GM18909 (cell line): ENCODE measurements around the gene DPH1.

Source experiments
- ATAC-seq: cut with Tn5 transposase; IDR thresholded peaks from one replicate; pipeline ENCODE4 v1.9.1; 2021; ENCODE audit warnings: mild to moderate bottlenecking; ENCODE audit not compliant: unreplicated experiment, poor library complexity

DPH1 gene

DNA sequence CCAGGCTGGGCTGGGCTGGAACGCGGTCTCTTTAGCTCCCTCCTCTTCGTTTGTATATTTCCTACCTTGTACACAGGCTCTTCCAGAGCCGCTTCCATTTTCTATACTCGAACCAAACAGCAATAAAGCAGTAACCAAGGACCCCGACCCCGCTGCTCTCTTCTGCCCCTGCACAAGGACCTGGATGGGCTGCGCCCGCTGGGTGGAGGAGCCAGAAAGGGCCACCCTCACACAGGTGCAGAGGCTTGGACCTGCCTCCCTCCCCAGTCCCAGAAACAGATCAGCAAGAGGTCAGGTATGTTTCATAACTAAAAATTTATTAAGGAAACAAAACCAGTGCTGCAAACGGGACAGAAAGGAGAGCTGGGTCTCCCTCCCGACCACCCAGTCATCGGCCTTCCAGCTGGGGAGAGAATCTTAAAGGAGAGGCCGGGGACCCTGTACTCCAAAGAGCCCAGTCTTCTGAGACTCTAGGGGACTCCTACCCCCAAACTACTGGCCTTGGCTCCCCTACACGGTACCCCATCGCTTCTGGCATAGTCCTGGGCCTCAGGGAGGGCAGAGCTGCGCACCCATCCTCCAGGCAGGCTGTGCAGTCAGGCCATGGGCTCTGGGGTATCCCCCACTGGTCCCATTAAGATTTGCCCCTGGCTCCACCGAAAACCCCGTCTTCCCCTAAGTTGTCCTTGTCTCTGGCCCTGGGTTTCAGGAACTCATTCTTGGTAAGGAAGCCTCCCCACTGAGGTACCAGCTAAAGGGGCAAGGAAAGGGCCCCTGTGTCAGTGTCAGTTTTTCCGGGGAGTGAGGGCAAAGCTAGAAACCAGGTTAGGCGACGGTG, 29.8 kb downstream of the DPH1 start:
- no peak for ATAC-seq

GRCh38 chr17:2060385-2060658, 30.4 kb downstream of the DPH1 start:
- no peak for ATAC-seq

GRCh38 chr17:2060681-2061440, 30.9 kb downstream of the DPH1 start:
- no peak for ATAC-seq

DNA sequence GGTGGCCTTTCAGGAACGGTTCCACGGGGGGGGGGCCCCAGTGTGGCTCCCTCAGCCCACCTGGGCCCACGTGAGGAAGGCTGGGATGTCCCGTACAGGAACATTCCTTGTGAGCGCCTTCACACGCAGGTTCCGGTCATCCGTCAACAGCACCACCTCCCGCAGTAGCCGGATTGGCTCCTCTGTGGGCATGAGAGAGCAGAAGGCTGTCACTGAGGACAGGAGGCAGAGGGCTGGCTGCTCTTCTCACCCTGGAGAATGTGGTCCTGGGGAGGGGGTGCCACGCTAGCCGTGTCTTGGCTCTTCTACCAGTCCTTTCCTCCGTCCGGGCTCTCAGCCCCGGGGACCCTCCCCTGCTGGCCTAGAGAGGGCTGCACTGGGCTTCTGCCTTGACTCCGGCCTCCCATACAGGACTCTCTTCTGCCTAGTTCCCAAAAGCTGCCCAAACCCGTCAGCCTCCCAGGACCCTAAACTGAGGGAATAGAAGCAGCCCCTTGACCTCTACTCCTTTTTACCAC, 31.5 kb downstream of the DPH1 start:
- ATAC-seq, result no peak

DNA sequence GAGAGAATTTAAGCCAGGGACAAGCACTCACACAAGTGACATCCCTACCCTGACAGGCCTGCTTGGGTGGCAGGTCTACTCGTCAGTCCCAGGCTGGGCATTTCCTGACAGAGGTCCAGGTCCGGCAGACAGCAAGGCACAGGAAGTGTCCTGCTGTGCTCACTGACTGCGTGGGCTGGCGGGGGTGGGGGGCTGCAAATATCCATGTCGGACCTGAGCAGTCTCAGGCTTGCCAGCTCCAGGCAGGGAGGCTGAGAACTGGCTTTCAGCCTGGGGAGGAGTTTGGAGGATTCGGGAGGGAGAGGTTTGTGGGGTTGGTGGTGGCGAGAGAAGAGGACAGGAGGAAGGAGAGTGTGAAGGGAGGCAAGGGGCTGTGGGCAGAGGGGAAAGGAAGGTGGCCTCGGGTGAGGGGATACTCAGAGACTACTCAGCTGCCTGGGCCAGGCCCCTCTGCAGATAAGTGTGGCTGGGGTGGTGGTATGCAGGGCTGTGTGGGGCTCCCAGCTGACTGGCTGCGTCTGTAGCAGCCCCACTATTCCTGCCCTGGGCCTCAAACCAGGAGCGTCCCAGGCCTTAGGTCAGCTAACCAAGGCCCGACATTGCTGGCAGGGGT, 32.7 kb downstream of the DPH1 start:
- ATAC-seq, result no peak

DNA sequence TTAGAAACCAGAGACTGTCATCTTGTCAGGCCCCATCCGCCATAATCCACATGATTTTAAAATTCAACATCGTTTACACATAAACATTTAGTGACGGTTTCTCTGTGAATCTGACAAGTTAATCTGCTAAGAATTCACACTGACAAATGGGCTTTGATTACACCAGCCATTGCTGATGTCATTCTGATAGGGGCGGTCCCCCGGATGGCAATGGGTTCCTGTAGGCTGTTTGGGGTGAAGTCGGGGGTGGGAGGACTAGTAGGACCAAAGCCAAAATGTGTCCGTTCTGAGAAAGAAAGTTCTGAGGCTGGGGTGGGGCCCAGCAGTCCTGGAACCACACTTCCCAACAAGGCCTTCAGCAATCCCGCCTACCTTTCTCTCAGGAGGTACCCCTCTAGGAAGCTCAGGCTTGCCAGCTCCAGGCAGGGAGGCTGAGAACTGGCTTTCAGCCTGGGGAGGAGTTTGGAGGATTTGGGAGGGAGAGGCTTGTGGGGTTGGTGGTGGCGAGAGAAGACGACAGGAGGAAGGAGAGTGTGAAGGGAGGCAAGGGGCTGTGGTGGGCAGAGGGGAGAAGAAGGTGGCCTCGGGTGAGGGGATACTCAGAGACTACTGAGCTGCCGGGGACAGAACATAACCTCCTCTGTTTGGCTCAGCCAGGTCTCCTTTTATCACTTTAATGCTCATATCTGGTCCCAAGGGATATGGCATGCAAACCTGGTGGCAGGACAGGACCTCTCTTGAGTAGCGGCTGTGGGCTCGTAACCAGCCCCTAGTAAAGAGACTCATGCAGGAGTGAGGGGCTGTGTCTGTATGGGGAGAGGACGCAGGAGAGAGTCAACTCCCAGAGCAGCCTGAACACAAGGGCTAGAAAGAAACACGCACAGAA, 33.6 kb downstream of the DPH1 start:
- no peak for ATAC-seq

DNA sequence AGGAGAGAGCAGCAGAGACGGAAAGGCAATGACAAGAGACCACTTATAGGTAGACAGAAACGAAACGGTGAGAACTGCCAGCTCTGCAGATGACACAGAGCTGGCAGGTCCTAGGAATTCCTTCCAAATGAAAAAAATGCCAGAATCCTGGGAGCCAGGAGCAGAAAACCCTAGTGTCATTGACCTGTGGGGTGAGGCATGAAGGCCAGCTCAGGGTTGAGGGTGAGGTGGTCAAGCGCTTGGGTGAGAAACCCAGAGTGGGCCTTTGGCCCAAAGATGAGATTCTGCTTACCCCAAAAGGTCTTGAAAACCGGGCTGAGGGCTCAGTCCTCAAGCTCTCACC, 34.2 kb downstream of the DPH1 start:
- ATAC-seq, result no peak

DNA sequence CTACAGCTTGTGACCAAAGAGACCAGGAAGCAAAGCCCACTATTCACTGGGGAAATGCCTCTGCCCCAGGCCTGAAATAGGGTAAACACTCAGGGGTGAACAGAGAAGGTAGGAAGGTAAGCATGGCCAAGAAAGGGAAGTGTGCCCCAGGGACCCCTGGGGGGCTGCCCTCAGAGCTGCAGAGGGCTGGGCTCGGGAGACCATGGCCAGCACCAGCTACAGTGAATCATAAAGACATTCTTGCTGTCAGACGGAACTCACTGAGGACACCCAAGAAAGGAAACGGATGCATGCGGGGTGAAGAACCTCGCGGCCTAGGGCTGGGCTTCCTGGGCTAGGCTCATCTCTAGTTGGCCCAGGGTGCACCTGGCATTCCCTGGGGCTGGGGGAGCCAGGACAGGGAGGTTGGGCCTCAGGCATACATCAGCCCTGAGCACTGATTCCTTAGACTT, 34.6 kb downstream of the DPH1 start:
- ATAC-seq, result no peak

DNA sequence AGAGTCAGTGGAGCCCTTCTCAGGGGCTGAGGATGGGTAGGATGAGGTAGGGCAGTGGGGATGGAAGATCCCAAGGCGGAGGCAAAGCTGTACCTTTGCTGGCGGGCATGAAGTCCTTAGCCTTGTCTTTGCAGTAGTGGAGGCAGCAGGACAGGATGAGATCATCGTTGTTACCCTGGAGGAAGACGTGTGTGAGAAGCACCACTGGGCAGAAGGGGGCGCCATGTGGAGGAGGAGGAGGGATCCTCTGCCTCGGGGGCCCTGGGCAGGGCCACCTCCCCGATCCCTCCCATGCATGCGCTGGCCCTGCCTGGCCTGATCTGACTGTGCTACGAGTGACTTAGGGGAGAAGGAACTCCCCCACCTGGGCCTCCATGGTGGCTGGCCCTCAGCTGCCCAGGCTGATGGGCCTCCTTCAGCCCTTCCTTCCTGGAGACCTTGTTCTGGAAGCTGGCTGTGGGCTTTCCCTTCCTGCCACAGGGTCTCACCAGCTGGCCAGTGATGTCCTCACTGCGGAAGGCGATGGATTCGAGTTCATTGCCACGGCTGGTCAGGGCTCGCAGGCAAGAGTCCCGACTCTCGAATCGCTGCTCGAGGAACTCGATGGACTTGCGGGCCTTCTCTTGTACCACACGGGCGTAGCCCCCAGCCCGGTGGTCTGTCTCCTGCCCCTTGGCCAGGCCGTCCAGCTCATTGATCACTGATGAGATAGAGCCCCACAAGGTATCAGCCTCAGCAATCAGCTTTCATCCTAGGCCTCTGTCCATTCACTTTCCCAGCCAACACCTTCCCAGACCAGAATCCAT, 35.2 kb downstream of the DPH1 start:
- no peak for ATAC-seq

DNA sequence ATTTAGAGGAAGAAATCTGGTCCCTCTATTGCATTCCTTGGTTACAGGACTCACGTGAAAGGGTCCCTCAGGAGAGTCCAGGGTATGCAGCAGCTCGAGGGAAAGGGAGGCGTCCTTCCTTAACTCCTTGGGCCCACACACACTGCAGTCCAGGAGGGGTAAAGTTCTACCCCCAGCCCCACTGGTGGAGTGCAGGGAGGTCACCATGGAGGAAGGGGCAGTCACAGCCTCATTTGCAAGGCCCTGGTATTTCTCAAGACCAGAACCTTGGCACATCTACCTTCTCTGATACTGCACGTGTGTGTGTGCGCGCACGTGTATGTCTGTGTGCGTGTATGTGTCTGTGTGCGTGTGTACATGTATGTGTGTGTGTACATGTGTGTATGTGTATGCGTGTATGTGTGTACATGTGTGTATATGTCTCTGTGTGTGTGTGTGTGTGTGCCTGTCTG, 36.0 kb downstream of the DPH1 start:
- no peak for ATAC-seq

GRCh38 chr17:2067048-2067561, 37.2 kb downstream of the DPH1 start:
- ATAC-seq, result no peak

GRCh38 chr17:2067608-2068024, 37.7 kb downstream of the DPH1 start:
- no peak for ATAC-seq

GRCh38 chr17:2068031-2068518, 38.1 kb downstream of the DPH1 start:
- no peak for ATAC-seq

DNA sequence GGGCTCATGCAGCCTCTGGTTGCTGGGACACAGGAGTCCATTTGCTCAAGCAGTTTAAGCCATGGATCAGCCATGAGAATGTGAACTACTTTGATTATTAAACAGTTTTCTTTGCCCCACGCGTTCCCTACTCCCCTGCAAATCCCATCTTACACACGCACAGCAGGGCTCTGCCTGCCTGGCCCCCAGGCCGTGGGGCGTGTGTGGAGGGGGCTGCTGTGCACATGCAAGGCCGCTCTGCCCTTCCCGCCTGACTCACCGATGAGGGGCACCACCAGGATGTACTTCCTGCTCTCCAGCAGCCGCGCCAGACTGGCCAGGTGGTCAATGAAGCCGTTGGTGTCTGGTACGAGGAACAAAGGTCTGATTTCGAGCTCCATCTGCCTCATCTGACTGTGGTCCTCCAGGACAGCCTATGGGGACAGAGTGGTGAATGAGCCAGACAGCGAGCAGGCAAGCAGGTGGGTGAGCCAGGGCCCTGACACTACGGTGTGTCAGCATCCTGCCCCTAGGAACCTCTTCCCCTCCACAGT, 38.6 kb downstream of the DPH1 start:
- no peak for ATAC-seq

DNA sequence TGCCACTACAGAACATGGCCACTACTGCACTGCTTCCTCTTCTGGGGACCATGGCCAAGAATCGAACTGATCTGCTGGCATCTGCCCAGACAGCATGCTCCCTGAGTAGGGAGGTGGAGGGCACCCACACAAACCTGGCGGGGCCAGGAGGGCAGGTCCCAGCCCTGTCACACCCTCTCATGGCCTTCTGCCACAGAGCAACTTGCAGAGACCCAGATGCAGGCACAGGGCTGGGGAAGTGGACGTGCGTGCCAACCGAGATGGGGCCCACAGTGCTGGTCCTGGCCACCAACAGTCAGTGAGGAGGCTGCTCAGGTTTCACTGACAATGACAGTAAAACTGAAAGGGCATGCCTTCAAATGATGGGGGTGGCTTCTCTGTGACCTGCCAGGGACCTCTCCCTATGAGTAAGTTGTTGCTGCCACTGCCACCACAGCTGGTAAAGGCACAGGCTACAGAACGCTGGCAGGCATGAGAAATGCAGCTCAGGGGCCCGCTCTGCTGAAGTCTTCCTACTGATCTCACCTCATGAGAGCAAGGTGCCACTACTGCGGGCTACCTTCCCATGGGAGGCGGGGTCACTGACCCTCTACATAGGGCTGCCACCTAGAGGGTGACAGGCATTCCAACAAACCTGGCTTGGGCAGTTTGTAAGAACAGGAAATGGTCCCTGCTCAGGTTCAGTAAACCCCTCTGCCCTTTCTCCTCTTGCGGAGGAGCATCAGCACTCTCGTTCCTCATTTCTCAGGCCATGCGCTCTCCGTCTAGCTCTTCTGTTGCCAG, 40.5 kb downstream of the DPH1 start:
- peak; percentile 83 for ATAC-seq

DNA sequence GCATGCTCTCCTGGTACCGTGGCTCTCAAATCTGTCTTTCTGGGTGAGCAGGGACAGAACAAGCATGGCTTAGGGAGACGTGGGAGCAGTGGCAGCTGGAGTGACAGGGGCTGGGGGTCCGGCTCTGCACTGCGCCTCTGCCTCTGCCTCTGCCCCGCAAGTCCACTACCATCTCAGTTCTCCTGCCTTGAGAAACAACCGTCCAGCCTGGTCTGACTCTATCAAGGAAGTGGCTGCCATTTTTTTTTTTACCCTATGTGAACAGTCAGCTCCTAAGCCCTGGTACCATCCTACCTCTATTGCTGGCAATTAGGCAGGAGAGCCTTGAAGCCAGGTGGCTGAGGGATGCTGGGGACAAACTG, 41.1 kb downstream of the DPH1 start:
- no peak for ATAC-seq

DNA sequence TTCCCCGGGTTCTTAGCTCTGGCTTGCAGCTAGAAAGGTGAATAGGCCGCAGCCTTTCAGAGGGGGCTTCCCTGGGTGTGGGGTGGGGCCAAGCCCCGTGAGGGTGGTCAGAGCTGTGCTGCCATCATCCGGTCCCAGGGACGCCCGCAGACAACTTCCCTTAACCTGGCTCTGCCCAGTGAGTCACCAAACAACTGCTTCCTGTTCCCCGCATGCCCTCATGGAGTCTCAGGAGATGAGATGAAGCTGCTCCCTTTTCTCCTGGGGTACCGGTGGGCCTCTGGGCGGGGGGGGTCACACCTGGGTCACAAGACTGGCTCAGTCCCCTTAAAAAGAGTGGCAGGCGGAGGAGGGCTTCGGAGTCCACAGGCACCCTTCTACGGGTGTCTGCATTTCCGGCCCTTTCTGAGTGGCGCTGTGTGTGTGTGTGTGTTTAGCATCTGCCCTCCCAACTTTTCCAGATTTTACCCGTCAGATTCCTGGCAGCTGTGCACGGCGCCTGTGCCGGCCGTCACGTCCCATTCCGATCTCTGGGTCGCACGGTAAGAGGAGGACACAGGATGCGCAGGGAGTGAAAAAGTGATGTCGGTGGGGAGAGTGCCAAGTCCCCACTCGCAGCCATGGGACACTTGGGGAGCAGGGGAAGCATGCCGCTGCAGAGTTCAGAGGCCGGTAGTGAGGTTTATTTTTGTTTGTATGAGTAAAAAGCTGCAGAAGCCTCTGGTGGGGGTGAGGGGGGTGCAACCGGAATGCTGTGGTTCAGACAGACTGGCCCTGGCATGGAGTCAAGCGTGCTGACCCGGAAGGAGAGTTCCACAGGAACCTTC, 41.7 kb downstream of the DPH1 start:
- no peak for ATAC-seq
